Stimulated activated CD8-positive, alpha-beta memory T cell treated with anti-CD3 and anti-CD28 coated beads, Interleukin-12 subunit alpha, Interleukin-12 subunit beta, amount 100 ng/mL, for 24 hours (primary cell): ENCODE measurements around the gene GSN.
"Not testable (repeated sequence)": the region's sequence is repeated elsewhere in the genome, so short reads cannot be mapped to it uniquely, and the experiment has no call there.

Source experiments
- DNase-seq: peaks from one replicate; pipeline ENCODE4 v3.0.0-alpha.2; 2020; ENCODE audit errors: extremely low read depth

Gene GSN

DNA sequence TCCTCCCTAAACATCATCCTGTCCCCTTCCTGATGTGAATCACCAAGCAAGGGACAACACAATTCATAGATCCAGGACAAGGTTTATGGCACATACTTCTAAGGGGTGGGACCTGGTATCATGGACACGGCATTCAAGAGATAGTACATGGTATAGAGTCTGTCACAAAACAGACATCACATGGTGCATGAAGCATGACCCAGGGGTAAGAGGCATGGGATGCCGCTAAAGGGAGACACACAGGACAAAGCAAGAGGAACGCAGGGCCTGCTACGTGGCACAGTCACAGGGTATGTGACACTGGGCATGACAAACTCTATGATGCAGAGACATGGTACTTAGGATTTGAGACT, 20.7 kb downstream of the GSN start:
- no peak for DNase-seq

DNA sequence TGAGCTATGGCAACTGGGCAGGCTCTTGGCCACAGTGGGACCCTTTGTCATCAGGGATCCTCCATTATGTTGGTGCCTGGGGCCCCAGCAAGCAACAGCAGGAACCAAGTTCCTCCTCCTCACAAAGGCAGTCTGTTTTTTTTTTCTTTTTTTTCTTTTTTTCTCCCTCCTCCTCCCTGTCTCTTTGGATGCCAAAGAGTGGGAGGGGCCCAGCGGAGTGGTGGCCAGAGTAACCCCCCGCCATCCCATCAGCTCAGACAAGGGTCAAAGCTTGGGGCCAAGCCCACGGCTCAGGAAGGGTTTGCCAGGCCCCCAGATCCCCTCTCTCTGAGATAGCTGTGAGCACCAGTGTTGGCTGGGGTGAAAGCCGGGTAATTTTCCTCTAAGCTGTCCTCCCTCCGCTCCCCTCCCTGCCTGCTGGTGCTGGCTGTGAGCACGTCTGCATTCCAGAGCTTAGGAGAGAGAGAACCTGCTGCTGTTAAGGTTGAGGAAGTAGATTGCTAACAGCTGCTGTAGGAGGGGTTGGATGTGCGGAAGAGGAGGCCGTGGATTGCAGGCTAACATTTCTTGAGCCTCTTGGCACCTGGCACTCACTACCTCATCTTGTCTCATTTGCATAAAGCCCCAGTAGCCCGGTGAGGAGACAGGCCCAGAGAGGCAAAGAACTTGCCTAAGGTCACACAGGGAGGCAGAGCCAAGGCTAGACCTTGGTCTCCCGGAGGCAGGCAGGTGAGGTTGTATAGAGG, 21.2 kb downstream of the GSN start:
- DNase-seq = no peak

- DNase-seq = no peak
These were observed 21.9 kb downstream of the GSN start for GRCh38 chr9:121289772-121290370.

DNA sequence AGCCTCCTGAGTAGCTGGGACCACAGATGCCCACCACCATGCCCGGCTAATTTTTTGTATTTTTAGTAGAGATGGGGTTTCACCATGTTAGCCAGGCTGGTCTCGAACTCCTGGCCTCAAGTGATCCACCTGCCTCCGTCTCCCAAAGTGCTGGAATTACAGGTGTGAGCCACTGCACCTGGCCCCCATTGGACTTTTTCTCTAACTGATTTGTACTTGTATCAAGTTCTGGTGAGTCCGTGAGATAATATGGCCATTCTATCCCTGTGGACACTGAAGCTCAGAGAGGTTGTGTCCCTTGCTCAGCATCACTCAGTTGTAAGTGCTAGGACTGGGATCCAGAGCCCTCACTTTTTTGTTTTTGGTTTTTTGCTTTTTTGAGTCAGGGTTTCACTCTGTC, 23.6 kb downstream of the GSN start:
- not testable (repeated sequence) for DNase-seq

DNA sequence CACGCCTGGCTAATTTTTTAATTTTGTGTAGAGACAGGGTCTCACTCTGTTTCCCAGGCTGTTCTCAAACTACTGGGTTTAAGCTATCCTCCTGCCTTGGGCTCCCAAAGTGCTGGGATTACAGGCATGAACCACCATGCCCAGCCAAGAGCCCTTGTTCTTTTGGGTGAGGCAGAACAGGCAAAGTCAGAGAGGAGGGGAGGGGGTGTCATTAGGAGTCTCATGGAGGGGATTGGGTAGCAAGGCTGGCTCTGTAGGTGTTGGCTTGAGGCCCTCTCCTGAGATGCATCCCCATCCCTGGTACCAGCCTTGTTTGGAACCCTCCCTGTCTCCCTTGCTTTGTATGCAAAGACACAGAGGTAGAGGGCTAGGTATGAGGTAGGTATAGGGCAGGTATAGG, 24.1 kb downstream of the GSN start:
- DNase-seq = no peak

DNA sequence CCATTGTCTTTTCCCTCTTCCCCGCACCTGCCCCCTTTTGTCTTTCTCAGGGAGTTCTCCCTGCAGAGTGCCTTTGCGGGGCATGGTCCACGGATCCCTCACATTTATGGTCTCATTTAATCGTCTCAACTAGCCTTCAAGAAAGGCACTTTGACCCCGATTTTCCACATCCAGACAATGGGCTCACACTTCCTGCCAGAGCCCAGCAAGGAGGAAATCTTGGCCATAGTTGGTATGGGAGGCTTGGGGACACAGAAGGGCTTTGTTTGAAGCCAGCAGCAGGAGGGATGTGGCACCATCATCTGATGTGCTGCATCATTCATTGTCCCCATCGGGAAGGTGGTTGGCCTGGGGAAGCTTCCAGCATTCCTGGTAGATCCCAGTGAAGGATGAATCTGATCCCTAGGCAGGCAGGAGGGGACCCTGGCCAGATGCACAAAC, 24.9 kb downstream of the GSN start:
- no peak for DNase-seq

DNA sequence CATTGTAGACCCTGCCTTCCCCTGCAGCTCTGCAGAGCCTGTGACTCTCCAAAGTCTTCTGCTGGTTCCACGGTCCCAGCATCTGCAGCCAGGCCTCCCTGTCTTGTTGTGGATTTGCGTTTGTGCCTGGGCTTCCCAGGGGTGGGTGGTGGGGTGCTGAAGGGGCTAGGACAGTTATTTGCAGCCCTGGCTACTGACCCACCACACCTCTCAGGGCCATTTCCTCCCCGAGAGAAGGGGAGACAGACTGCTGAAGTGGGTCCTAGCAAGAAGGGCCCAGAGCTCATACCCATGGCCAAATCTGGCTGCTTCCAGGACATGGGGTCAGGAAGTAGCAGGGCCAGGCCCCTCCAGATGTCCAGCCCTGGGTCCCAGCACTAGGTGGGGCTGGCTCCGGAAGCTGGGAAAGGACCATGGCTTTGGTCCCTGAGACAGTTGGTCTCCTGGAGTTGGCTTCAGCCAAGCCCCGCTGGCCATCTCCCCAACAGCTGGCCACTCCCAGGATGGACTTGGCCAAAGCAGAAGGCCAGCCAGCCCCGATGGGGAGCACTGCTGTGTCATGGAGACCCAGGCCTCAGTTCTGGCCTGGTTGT, 26.3 kb downstream of the GSN start:
- no peak for DNase-seq

DNA sequence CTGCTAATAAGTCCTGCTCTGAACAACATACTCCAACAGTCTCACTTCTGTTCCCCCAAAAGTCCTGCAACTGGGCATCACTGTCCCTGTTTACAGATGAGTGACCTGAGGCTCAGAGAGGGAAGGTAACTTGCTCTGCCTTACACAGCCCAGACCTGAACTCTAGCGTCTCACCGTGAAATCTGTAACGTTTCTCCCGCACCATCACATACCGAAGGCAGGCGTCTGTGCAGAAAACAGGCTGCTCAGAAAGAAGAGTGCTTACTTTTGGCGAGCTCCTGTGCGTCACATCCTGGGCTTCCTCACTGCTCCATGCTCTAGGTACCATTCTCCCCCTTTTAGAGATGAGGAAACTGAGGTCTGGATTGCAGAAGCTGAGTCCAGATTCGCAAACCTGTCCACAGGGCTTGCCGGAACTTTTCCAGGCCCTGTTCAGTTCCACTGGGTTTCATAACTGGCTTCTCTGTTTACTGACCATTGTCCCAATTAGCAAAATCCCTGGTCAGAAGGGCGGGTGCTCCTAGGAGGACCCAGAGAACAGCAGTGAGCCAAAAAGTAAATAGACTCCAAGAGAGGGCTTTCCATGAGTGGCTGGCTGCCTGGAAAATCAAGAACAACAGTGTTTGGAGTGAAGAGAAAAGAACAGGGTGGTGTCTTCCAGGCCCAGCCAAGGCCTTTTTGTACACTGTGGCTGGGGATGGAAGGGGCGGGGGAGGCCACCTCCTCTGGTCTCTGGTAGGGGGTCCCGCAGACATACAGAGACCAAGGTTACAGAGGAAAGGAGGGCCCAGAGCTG, 27.1 kb downstream of the GSN start:
- DNase-seq = no peak

GRCh38 chr9:121295662-121296191, 27.8 kb downstream of the GSN start:
- DNase-seq = no peak

- no peak for DNase-seq
These were observed 28.5 kb downstream of the GSN start for GRCh38 chr9:121296213-121297127.

GRCh38 chr9:121297389-121297788, 29.4 kb downstream of the GSN start:
- DNase-seq = no peak

GRCh38 chr9:121298016-121298538, 30.1 kb downstream of the GSN start:
- no peak for DNase-seq

- DNase-seq = no peak
These were observed 30.9 kb downstream of the GSN start for GRCh38 chr9:121298689-121299466.

DNA sequence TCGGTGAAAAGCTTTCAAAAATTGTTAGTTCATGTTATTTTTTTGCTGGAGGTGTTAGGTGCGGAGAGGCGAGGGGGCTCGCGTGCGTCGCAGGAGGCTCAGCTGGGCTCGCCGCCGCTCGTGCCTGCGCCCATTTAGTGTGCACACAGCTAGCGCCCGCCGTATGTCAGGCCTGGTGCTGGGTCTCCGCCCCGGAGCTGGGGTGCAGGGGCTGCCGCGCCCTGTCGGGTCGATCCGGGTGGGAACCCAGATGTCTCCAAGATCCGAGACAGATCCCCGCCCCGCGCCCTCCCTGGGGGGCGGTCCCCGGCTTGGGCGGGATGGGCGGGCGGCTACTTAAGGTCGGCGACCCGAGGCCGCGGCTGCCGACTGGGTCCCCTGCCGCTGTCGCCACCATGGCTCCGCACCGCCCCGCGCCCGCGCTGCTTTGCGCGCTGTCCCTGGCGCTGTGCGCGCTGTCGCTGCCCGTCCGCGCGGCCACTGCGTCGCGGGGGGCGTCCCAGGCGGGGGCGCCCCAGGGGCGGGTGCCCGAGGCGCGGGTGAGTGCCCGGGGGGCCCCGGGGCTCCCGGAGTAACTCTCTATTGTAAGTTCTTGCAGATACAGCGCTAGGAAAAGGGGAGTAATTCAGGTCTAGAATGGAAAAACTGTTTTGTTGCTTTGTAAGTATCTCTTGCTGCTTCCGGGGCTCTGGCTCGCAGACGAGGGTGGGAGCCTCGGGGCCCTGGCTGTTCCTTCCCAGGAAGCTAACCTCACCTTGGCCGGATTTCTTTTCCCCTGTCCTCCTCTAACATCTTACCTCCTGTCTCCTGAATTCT, 31.7 kb downstream of the GSN start:
- peak; percentile 3 for DNase-seq

DNA sequence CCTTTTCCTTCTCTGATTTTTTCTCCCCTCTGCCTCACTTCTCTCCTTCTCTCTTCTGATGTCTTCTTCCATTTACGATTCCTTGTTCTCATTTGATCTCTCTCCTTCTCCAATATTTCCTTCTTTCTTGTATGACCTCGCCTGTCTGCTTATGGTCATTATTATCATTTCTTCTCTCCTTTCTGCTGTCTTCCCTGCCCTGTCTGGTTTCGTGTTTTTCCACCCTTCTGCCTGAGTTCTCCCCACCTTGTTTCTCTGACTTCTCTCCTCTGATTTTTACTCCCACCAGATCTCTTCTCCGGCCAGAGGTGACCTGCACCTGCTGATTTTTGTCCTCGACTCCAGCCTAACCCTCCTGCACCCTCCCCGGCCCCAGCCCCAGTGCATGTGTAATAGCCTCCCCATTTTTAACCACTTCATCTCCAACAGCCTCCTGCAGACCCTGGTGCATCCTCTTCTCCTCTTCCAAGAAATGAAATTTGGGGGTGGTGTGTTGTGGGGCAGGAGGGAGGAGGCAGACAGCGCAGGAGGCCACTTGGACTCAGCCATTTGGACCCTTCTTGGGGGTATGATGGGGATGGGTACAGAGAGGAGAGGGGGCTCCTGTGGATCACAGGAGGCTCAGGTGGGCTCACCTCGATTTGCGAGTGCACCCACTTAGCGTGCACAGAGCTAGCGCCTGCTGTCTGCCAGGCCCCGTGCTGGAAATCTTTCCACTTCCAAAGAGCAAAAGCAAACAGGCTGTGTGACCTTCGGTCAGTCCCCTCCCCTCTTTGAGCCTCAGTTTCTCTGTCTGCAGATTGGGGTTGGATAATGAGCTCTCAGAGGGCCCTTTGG, 32.5 kb downstream of the GSN start:
- DNase-seq = no peak

DNA sequence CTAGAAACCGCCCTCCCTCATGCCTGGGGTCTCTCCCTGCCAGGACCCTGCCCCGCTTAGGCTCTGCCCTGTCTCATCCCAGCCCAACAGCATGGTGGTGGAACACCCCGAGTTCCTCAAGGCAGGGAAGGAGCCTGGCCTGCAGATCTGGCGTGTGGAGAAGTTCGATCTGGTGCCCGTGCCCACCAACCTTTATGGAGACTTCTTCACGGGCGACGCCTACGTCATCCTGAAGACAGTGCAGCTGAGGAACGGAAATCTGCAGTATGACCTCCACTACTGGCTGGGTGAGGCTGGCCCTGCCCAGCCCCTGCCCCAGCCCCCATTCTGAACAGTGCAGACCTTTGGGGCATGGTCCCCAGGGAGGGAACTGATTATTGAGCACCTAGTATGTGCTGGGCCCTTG, 33.9 kb downstream of the GSN start:
- no peak for DNase-seq

- DNase-seq = no peak
These were observed 34.4 kb downstream of the GSN start for GRCh38 chr9:121302341-121302740.

- no peak for DNase-seq
These were observed 34.8 kb downstream of the GSN start for GRCh38 chr9:121302786-121303185.
